ENCODE results near the gene CR1.
"Not testable (repeated sequence)": the region's sequence is repeated elsewhere in the genome, so short reads cannot be mapped to it uniquely, and the experiment has no call there.

CR1 gene

GRCh38 chr1:207495801-207496792, at the start of gene CR1:
Gene CR1, plus strand, starts transcription at chr1:207496157. Its CDS starts 111 bp downstream, at chr1:207496268.
- no peak for DNase-seq

GRCh38 chr1:207453710-207454045, 42.3 kb upstream of the CR1 start:
- DNase-seq: no peak

GRCh38 chr1:207454046-207454964, 41.7 kb upstream of the CR1 start, which contains the start of gene CR2:
Gene CR2, plus strand, starts transcription at chr1:207454328. Its CDS starts 91 bp downstream, at chr1:207454419.
- DNase-seq: peak; percentile 12

- no peak for DNase-seq
Measured at GRCh38 chr1:207455183-207455754, 40.7 kb upstream of the CR1 start.

- no peak for DNase-seq
Measured at GRCh38 chr1:207458414-207458813, 37.5 kb upstream of the CR1 start.

- DNase-seq: peak; percentile 15
Measured at GRCh38 chr1:207459008-207459407, 36.9 kb upstream of the CR1 start.

GRCh38 chr1:207461649-207462048, 34.3 kb upstream of the CR1 start:
- DNase-seq: no peak

GRCh38 chr1:207462535-207462934, 33.4 kb upstream of the CR1 start:
- DNase-seq: no peak

GRCh38 chr1:207463021-207463420, 32.9 kb upstream of the CR1 start:
- DNase-seq: no peak

- DNase-seq: no peak
Measured at GRCh38 chr1:207463571-207463970, 32.4 kb upstream of the CR1 start.

- no peak for DNase-seq
Measured at GRCh38 chr1:207470927-207471326, 25.0 kb upstream of the CR1 start.

- no peak for DNase-seq
Measured at GRCh38 chr1:207474210-207474609, 21.7 kb upstream of the CR1 start.

- no peak for DNase-seq
Measured at GRCh38 chr1:207486198-207486597, 9.8 kb upstream of the CR1 start.

- DNase-seq: no peak
Measured at GRCh38 chr1:207487636-207488035, 8.3 kb upstream of the CR1 start.

GRCh38 chr1:207493212-207493611, 2.7 kb upstream of the CR1 start:
- no peak for DNase-seq

- no peak for DNase-seq
Measured at GRCh38 chr1:207494171-207494570, 1.8 kb upstream of the CR1 start.

GRCh38 chr1:207495281-207495680, 676 bp upstream of the CR1 start:
- not testable (repeated sequence) for DNase-seq

GRCh38 chr1:207497941-207498340, 2.0 kb downstream of the CR1 start:
- DNase-seq: no peak

GRCh38 chr1:207499573-207499972, 3.6 kb downstream of the CR1 start:
- DNase-seq: peak; percentile 69

GRCh38 chr1:207500306-207500705, 4.3 kb downstream of the CR1 start:
- DNase-seq: peak; percentile 64

- no peak for DNase-seq
Measured at GRCh38 chr1:207501071-207501470, 5.1 kb downstream of the CR1 start.

GRCh38 chr1:207502726-207503125, 6.8 kb downstream of the CR1 start:
- DNase-seq: no peak

GRCh38 chr1:207503950-207504349, 8.0 kb downstream of the CR1 start:
- DNase-seq: no peak
